Mesenteric fat pad (tissue), 1 donor: Measurements from ENCODE around the gene DUOXA1. TPM values are rescaled to one million over a fixed set of nuclear protein-coding genes. Genes with fewer than 3 reads are reported as not detected.
"Not testable (repeated sequence)": the region's sequence is repeated elsewhere in the genome, so short reads cannot be mapped to it uniquely, and the experiment has no call there.

Experiments used
- DNase-seq: peaks from one replicate; pipeline ENCODE4 v3.0.0-alpha.2; 2020; ENCODE audit warnings: low spot score
- total RNA-seq: library from RNA; stranded (reverse); fragmentation: NEBNext Ultra II Directional; extraction: Animal tissue kit (Norgen Biotek cat#: 25700); gene quantifications from one replicate; pipeline ENCODE4 v1.2.1, GENCODE V29; 2021
- donor health status: DM: yes; HTN: yes; CAD: no.

Gene DUOXA1
- total RNA-seq, 1 donor from 2014 or later, result 1.8 TPM

- DNase-seq, result no peak
Measured at GRCh38 chr15:45151998-45152828, 22.5 kb upstream of the DUOXA1 start.

- no peak for DNase-seq
Measured at GRCh38 chr15:45150997-45151396, 21.3 kb upstream of the DUOXA1 start.

- DNase-seq, result no peak
Measured at GRCh38 chr15:45150481-45150880, 20.8 kb upstream of the DUOXA1 start.

- no peak for DNase-seq
Measured at GRCh38 chr15:45149060-45149459, 19.4 kb upstream of the DUOXA1 start.

- no peak for DNase-seq
Measured at GRCh38 chr15:45148076-45149059, 18.7 kb upstream of the DUOXA1 start.

- no peak for DNase-seq
Measured at GRCh38 chr15:45147606-45148005, 17.9 kb upstream of the DUOXA1 start.

- DNase-seq, result no peak
Measured at GRCh38 chr15:45146405-45146804, 16.7 kb upstream of the DUOXA1 start.

- DNase-seq, result no peak
Measured at GRCh38 chr15:45144775-45145174, 15.1 kb upstream of the DUOXA1 start.

- DNase-seq, result no peak
Measured at GRCh38 chr15:45143946-45144345, 14.3 kb upstream of the DUOXA1 start.

- DNase-seq, result no peak
Measured at GRCh38 chr15:45143056-45143455, 13.4 kb upstream of the DUOXA1 start.

- DNase-seq, result no peak
Measured at GRCh38 chr15:45141386-45141785, 11.7 kb upstream of the DUOXA1 start.

- no peak for DNase-seq
Measured at GRCh38 chr15:45140557-45141250, 11.0 kb upstream of the DUOXA1 start.

- no peak for DNase-seq
Measured at GRCh38 chr15:45139770-45140169, 10.1 kb upstream of the DUOXA1 start.

- DNase-seq, result no peak
Measured at GRCh38 chr15:45138814-45139765, 9.4 kb upstream of the DUOXA1 start.

- DNase-seq, result no peak
Measured at GRCh38 chr15:45137703-45138102, 8.0 kb upstream of the DUOXA1 start.

GRCh38 chr15:45136378-45136764, 6.7 kb upstream of the DUOXA1 start:
- DNase-seq, result no peak

GRCh38 chr15:45135705-45136377, 6.2 kb upstream of the DUOXA1 start:
- not testable (repeated sequence) for DNase-seq

- DNase-seq, result no peak
Measured at GRCh38 chr15:45134682-45135604, 5.3 kb upstream of the DUOXA1 start.

- DNase-seq, result no peak
Measured at GRCh38 chr15:45134046-45134445, 4.4 kb upstream of the DUOXA1 start.
